HCEC 1CT (cell line): ENCODE results near the gene RCBTB2.
"Not testable (repeated sequence)": the region's sequence is repeated elsewhere in the genome, so short reads cannot be mapped to it uniquely, and the experiment has no call there.

ENCODE experiments used
- DNase-seq: peaks from one replicate; pipeline ENCODE4 v3.0.0-alpha.2; 2017

The RCBTB2 gene

DNA sequence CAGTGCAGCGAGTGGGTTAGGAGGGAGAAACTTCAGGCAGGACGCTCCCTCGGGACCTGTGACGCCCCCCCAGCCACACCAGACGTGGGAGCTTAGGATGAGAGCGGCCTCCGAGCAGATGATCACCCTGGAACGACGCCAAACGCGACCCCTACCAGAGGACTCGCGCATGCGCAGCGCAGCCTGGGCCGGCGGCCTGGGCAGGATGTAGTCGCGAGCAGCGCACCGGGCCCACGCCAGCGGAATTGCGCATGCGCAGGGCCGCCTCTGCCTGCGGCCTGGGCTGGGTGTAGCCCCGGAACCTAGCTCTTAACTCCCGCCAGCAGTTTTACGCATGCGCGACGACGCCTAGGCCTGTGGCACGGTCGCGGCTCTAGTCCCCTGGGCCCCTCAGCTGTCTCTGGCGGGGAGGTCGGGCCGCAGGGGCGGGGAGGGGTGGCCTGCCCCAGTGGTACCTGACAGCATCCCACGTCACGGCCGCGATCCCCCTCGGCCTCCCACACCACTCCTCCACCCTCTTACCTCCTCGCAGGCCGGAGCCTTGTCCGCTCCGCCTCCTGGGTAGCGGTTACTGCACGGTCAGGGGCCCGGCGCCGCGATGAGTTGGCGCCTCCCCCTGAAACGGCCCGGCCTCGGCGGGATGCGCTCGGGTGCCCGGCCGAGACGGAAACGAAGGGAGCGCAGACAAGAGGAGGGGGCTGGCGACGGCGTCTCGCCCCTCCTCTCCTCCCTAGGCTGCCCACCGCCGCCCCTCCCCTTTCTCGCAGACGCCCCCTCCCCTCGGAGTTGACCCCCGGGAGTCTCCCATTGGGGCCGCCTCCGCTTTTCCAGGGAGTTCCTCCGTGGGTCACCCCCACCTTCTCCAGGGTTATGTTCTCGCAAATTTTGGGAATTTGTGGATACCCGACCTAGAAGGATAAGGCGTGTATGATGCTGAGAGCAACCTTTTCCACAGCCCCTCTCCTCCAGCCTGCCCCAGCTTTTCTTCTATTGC is at the start of gene RCBTB2:
Gene RCBTB2 (minus strand): TSS at position 575 of the 994 bp plus-strand sequence. CDS start 11,141 bp downstream, outside the sequence.
- peak; percentile 95 for DNase-seq

DNA sequence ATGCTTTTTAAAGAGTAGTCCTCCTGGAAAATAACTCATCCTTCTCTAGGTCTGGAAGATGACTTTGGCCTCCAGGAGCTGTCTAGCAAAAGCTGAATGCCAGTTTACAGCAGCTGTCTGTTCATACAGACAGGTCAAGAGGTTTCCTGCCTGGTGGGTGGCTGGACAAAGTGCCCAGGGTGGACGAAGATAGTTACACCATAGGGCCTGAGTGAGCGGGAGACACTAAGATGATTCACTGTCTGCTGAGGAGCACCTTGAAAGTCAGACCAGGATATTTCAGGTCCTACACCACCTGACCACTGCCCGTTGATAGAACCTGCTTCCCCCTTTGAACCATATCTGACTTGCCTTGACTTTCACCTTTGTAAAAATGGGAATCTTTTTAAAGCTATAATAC is 49.2 kb upstream of the RCBTB2 start:
- DNase-seq: no peak

DNA sequence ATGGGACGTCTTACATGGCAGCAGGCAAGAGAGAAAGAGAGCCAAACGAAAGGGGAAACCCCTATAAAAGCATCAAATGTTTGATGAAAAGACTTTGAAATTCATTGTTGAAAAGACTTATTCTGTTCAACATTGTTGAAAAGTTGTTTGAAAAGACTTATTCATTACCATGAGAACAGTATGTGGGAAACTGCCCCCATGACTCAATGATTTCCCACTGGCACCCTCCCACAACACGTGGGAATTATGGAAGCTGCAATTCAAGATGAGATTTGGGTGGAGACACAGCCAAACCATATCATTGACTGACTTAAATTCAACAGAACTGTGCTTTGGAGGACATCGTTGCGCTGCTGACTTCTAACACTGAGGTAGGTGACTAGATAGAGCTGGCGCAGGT is 48.0 kb upstream of the RCBTB2 start:
- DNase-seq: no peak

DNA sequence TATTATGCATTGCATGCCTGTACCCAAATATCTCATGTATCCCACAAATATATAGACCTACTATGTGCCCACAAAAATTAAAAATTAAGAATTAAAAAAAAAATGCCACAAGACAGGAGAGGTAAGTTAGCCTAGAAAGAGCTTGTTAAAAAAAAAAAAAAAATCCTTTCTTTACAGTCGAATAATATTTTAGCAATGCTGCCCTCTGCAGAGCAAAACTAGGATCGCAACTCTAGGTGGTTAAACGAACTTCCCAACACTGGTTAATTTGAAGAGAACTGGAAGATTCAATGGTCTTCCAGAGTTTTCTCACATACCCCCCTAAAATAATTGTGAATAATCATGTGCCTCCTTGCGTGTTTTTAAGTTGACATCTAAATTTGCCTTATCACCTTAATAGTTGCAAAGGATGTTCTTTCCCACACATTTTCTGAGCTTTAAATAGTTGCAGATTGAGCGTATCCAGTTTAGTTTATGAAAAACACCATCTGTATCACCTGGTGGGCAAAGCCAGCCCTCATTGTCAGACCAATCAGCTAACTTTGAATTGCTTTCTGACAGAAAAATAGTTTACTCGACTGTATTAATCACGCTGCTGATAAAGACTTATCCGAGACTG is 47.4 kb upstream of the RCBTB2 start:
- DNase-seq: peak; percentile 40

DNA sequence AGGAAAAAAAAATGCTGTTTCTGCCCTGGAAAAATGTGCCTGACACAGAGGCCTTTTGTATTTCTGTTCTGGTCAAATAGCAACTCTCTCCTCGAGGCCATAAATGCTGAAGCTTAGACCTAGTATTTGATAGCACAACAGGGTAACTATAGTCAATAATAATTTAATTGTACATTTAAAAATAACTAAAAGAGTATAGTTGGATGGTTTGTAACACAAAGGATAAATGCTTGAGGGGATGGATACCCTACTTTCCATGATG is 47.0 kb upstream of the RCBTB2 start:
- DNase-seq: not testable (repeated sequence)

DNA sequence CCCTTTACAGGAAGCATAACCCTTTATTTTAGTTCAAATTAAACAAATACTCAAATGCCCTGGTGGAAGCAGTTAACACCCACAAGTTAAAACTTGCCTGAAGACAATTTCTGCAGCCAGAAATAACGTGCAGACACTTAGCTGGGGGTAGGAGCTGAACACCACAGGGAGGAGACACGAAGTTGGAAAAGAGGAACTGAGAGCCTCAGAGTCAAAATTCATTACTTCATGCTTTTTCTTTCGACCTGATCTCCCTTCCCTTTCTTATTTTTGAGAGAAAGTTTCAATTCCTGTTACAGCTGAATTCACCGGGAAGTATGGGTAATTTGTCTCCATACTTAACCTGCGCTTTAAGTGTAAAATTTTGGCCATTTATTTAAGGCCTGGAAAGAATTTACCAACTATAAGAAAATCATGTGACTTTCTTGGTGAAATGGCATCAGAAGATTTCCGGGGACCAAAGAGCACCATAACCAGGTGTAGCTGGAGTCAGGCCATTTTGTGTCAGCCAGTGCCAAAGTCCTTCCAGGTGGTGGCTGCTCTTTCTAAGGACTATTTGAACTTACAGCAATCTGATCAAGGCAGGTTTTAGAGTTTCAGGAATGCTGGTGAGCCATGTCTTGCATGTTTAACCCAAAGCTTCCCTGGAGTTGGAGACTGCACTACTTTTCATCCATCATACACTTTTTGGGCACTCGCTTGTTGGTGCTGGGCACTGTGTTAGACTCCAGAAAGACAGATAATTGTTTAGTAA is 46.5 kb upstream of the RCBTB2 start:
- DNase-seq: no peak

DNA sequence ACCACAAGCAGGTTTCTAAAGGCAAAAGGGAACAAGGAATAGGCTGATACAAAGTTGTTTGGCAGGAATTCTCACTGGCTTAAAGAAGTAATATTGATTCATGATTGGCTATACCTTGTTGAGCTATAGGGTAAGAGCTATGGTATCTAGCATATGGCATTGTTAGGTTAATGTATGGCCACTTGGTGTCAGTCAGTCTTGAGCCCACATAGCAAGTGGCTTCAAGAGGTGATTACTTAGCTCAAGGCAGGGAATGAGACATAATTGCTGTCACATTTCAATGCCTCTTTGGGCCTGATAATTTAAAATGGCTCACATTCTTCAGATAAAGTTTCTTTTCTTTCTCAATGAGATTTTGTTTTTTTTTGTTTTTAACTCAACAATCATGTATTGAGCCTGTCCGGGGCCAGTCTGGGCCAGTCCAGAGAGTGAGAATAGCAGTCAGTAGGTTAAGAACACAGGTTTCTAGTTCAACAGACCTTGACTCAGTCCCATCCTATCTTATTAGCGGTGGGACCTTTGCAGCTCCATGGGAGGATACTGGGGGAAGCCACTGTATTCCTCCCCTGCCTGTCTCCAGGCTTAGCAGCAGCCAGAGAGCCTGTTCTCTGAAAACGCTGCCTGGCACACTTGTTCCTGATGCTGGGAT is 45.8 kb upstream of the RCBTB2 start:
- DNase-seq: no peak

DNA sequence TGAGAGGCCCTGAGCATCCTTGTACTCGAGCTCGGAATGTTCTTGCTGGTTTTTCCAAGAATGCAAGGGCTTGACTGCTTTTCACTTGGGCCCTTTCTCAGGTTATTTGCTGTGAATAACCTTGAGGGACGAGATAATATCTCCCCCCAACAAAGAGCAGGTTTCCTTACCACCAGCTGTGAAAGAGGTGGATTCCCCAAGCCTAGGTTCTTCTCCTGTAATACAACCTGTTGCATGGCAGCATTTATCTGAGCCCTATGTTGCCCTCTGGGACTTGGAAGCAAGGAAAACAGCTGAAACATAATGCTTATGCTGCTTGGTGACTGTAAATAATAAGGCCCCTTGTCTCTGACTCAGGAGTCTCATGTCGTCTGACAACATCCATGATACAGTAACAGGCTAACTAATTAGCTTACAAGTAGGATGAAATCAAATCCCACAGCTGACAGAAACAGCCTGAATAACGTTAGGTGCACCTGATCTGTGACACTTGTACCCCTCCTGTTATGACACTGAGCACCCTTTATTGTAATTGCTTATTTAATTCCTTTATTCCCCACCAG is 43.6 kb upstream of the RCBTB2 start:
- DNase-seq: no peak

DNA sequence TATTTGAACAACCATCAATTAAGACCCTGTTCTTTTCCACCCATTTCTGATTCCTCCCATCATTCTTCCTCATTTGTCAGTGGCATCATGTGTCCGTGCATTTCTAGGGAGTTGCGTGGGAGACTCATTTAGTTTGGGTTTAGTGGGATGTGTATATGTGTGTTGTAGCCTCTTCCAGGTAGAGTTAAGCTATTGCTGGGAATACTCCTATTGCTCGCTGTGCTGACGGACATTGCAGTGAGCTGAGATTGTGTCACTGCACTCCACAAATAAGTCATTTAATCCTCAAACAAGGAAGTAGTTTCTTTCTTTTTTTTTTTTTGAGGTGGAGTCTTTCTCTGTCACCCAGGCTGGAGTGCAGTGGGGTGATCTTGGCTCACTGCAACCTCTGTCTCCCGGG is 42.2 kb upstream of the RCBTB2 start:
- DNase-seq: no peak

DNA sequence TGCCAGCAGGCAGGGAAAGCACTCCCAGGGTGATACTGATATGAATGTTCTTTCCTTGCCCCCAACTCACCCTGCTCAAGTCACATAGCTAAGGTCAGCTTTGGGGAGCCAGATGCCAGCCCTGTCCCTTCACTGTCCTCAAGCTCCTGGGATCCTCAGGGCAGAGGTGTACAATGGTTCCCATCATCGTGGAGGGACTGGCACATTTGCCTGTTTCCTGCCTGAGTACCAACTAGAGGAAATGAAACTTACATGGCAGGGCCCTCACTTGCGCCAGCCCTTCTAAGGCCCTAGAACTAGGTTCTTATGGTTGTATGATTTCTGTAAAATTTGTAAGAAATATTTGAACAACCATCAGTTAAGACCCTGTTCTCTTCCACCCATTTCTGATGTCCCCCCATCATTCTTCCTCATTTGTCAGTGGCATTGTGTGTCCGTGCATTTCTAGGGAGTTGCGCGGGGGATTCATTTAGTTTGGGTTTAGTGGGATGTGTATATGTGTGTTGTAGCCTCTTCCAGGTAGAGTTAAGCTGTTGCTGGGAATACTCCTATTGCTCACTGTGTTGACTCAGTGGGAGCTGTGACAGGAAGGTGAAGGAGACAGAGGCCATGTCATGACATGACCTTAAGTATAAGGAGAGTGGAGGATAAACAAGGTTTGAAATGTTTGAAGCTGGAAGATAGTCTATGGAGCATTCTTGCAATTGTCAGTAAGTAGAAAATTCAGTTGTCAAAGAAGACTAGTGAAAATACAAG is 41.3 kb upstream of the RCBTB2 start:
- no peak for DNase-seq

DNA sequence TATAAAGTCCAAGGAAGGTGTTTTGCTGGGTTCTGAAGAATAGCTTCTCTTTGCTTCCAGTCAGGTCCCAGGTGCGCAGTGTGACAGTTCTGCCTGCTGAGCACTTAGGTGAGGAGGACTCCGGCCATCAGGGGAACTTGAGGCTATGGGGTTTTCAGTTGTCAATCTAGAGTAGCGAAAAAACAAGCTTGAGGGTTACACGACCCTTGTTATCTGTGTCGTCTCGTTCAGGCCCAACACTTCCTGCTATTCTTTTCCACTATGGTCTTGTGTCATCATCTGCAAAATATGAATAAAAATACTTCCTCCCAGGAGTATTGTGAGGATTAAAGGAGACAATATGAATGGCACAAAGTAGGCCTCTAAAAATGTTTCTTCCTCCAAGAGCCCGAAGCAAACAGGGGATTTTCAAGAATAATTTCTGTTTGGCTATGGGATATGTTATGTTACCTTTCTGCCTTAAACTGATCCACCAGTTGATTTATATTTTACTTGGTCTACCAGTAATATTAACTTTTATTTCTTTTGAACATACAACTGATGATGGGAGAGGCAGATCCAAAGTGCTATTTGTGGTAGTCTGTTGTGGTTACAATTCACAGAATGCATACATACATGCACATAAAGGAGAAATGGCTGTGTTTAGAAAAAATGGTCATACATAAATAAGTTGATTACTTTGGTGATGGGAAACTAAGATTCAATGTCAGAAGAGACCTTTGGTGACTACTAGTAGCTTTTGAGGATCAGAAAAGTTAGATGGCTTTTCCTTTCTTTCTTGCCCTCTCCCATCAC is 40.5 kb upstream of the RCBTB2 start:
- no peak for DNase-seq

DNA sequence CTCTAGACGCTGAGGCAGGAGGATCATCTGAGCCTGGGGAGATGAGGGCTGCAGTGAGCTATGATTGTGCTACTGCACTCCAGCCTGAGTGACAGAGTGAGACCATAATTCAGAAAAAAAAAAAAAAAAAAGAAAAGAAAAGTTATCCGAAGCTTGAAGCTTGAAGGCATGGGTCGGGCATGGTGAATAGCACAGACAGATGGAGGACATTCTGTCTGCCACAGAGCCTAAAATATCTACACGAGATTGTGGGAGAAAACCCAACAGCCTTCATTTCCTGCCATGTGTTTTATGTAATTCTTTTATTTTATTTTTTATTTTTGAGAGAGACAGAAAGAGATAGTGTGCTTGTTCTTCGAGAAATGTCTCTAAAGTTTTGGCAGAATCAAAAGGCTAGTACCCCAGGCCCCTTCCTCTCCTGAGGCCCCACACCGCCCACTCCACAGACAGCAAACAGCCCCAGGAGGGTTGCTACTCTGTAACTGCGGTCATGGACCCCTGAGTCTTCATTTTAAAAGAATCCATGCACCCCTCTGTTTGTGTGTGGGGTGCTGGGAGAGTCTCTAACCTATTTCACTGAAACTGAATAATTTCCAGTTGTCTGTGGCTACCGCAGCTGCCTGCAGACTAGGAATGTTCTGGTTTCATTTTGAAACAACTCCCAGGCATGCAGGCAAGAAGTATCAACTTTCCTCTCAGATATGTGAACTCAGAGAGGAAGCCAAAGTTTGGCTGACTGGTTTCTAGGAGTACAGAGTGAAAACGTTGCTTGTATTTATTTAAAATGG is 38.4 kb upstream of the RCBTB2 start:
- peak; percentile 57 for DNase-seq

DNA sequence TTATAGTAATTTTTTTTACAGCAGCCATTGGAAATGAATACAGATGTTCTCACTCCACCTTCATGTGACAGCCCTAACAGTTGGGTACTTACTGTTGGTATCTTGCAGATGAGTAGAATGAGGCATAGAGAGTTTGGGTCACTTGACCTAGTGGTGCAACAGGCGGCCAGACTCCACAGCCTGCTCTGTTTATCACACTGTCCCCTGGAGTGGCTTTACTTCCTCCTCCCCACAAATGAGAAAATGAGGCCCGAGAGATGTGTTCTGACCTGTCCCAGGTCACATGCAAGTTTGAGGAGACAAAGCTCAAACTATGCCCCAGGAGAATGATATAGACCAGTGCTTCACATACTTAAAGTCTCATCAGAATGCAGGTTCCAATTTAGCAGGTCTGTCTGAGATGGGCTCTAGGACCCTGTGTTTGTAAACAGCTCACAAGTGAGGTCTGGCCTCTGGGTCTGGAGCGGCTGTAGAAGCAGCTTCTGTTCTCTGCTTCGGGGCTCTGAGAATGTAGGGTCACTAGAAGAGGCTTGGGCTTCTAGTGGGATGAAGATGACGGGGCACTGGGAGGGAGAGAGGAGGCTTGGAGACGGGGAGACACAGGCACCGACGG is 37.4 kb upstream of the RCBTB2 start:
- no peak for DNase-seq

DNA sequence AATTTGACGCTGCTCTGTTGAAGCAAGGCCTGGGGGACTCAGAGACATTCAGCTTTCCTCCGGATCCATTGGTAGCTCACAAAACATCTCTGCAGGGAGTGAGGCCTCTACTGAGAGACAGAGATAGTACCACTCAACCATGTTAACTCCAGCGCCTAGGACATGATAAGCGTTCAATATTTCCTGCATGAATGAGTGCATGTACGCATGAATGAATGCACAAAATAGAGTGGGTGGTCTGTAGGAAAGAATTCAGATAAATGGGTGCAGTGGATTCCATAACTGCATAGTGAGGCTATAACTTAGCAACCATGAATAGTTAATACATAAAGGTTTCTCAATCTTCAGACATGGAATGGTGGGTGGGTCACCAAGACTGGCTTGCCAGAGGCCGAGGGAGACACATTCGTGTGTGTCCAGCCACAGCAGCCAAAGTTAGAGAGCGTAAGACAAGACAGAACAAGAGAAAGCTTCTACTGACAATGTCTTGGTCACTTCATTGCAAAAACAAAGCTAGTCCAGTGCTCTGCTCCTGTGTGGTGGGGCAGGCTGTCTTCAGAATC is 36.3 kb upstream of the RCBTB2 start:
- DNase-seq: no peak

DNA sequence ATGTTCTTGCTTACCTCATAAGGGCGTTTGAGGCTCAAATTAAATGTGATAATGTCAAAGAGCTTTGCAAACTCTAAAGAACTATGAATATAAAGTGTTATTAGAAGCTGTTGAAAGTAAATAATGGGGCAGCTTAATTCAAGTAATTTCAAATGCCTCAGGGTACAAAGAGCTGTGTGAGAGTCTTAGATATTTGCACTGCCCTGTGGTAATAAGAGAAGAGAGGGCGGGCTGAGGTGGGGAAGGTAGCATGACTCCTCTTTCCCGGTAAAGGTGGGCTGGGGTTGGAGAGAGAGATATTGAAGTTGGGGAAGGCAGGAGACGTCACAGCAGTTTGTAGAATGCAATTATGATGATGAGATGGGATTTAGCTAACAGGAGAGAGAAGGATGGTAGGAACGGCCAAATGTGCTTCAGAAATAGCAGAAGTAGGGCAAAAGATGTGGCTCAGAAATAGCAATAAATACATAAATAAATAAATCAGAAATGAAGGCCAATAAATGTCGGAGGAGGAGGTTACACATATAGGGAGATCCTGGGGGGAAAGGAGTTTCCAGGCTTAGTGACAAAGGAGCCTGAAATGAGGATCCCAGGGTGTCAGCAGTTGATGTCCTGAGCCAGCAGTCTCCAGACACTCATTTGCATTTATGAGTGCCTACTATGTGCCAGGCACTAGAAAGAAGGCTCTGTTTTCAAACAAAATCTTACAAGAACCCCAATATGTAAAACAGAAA is 35.7 kb upstream of the RCBTB2 start:
- DNase-seq: no peak

DNA sequence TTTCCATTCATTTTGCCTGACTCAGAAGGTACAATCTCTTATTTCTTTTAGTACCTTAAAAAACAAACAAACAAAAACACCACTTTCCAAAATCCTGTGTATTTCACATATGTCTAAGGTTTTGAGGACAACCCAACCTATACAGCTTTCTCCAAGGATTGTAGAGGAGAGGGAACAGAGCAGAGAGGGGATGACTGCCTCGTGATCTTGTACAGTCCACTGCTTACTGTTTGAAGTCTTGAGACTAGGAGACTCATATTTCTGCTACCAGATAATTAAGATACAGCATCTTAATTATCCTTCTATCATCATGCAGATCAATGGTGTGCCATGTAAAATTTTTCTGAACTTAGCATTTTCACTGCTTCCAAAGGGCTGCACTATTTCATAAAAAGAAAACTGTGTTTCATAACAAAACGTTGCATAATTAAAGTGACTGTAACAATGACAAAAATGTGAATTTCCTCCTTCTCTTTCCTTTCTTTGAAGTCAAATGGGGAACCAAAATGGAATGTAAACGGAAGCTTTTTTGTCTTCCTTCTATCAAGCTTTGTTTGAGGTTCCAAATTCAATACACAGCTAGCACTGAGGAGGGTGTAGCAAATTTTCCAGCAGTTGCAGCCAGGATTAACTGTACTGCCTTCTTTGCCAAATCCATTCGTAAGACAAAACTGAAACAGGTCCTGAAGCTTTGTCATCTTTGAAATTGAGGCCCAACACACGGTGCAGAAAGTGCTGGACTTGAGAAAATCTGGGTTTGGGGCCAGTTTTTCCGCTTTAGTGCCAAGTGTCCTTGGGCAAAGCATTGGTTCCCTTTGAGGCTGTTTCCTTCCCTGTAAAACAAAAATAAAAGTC is 34.9 kb upstream of the RCBTB2 start:
- peak; percentile 37 for DNase-seq

DNA sequence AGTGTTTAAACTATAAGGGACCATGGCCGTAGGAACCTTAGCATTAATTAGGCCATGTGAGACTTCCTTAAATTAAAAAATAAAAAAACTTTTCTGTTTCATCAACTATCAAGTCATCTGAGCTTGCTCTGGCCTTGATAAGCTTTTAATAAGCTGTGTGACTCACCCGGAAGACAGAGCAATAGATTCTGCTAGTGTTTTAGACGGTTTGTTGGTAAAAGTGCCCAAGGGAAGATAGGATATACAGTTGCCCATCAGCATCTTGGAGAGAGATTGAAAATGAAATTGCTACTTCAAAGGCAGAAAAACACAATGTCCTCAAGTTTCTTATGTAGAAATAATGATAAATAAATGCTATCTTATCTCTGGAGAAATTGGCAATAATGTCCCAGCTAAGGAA is 31.2 kb upstream of the RCBTB2 start:
- DNase-seq: no peak

DNA sequence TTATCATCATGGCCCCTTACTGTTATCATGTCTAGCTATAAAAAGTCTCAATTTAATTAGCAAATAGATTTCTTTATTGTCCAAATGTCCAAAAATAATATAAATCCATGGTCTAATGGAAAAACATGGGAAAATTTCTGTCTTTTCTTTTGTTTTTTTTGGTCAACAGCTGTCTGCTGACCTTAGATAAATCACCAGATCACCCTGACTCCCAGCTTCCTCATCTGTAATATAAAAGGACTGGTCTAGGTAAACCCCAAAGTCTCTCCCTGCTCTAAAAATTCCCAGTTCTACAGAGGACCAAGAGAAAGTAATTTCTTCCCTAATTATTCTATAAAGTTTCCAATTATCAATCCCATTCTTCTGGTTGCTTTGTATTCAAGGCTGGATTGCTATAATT is 30.7 kb upstream of the RCBTB2 start:
- no peak for DNase-seq
